Esophagus muscularis mucosa (tissue), 4 donors: ENCODE results near the gene H2AZ2.

ENCODE experiments used
- CTCF ChIP-seq, 3 experiments: fragments of 200-600 bp in 2 of 3; fragments of 450-650 bp in 1 of 3; sonication (generic) in 2 of 3; IDR thresholded peaks; one replicate each; pipeline ENCODE4 v1.5.1; 2017 to 2019; ENCODE audit warnings: antibody characterized with exemption in 3 of 3, mild to moderate bottlenecking in 2 of 3, moderate library complexity in 1 of 3
- EP300 ChIP-seq: sonication (generic); formaldehyde crosslinking; IDR thresholded peaks from one replicate; pipeline ENCODE4 v1.6.1; 2017; ENCODE audit warnings: antibody characterized with exemption
- POLR2A ChIP-seq: fragments of 450-650 bp; IDR thresholded peaks from one replicate; pipeline ENCODE4 v1.6.1; 2017; ENCODE audit warnings: antibody characterized with exemption, moderate library complexity, mild to moderate bottlenecking, low read depth
- POLR2AphosphoS5 ChIP-seq, 2 donors: sonication (generic); formaldehyde crosslinking; IDR thresholded peaks; one replicate each; pipeline ENCODE4 v1.6.1; 2017; ENCODE audit warnings: antibody characterized with exemption in 2 of 2

- TF ChIP-seq CTCF (IDR thresholded peaks at IDR 0.05) = no peak
- TF ChIP-seq POLR2A = no peak
- TF ChIP-seq POLR2AphosphoS5 (IDR thresholded peaks at IDR 0.05) = no peak
- no peak for TF ChIP-seq EP300
Measured at GRCh38 chr7:44811093-44811492, 36.8 kb downstream of the H2AZ2 start.
